Brain microvascular endothelial cell (primary cell): ENCODE results near the gene CCL22.

Source experiments
- DNase-seq: peaks from one replicate; pipeline ENCODE4 v3.0.0-alpha.2; 2020
- H3K27ac ChIP-seq: fragments of 250-450 bp; sonication (Bioruptor Pico); 2 replicates; pipeline ENCODE4 v1.5.1; 2020; ENCODE audit warnings: mild to moderate bottlenecking, moderate library complexity
- H3K27me3 ChIP-seq: fragments of 250-450 bp; sonication (Bioruptor Pico); replicated peaks from 2 replicates; pipeline ENCODE4 v1.5.1; 2020; ENCODE audit warnings: mild to moderate bottlenecking
- H3K36me3 ChIP-seq: fragments of 250-450 bp; sonication (Bioruptor Pico); replicated peaks from 2 replicates; pipeline ENCODE4 v1.5.1; 2020; ENCODE audit warnings: mild to moderate bottlenecking
- H3K4me3 ChIP-seq: 2 replicates; pipeline ENCODE4 v1.5.1; 2011; ENCODE audit warnings: low read depth, mild to moderate bottlenecking, control low read depth, low read length, moderate library complexity
- CTCF ChIP-seq: IDR thresholded peaks from 2 replicates; pipeline ENCODE4 v1.5.1; 2011; ENCODE audit warnings: low read depth, mild to moderate bottlenecking, moderate library complexity, low read length, control low read depth, inconsistent platforms; ENCODE audit errors: missing control alignments
- in situ Hi-C: cut with HindIII; loops from 2 replicates; pipeline ENCODE4 v1.10.0; 2017; ENCODE audit warnings: low sequenced_read_pairs, low pct_ligation_motif_present

Gene CCL22

DNA sequence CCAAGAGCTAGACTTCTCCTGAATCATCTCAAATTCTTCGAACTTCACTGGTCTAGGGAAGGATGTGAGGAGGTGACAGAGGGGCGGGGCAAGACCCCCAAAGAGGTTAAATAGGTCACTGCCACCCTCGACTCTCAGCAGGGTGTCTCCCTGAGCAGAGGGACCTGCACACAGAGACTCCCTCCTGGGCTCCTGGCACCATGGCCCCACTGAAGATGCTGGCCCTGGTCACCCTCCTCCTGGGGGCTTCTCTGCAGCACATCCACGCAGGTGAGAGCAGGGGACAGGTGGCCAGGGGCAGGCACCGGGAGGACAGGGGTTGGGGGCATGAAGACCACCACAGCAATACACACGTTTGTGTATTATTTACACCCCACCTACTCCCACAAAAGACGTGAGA, 55.1 kb downstream of the CCL22 start:
- DNase-seq = no peak
- TF ChIP-seq CTCF = no peak
- H3K27ac ChIP-seq = no peak overlapping the region
- no peaks in the 10 kb centered on the region for H3K27me3 ChIP-seq
- no peak overlapping the region for H3K4me3 ChIP-seq
- no peaks in the 10 kb centered on the region for H3K36me3 ChIP-seq
- in situ Hi-C loops = loop anchor here (10.0 kb wide), 1 partner anchor 119 kb away; no protein-coding TSS in a partner anchor
